ENCODE results near the gene DHRS9.

DNA sequence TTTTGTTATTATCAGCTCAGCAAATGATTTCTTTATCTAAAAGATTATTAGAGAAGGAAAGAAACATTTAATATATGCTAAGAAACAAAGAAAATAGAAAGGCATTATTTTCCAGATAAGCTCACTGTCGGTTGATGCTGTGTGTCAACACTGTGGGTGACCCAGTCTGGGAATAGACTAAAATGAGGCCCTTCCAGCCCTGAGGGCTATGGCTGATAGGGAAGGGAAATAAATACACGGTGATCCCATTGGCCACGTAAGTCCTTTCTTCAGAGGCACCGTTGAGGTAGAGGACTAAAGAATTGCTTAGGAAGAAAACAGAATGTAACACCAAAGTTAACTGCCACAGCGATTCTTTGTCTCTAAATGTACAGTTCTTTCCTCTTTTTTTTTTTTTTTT is 40.0 kb upstream of the DHRS9 start:
- no peak for TF ChIP-seq POLR2A (IDR thresholded peaks at IDR 0.05)
- no peak for TF ChIP-seq EP300 (IDR thresholded peaks at IDR 0.05)
- TF ChIP-seq, protein P1, sequence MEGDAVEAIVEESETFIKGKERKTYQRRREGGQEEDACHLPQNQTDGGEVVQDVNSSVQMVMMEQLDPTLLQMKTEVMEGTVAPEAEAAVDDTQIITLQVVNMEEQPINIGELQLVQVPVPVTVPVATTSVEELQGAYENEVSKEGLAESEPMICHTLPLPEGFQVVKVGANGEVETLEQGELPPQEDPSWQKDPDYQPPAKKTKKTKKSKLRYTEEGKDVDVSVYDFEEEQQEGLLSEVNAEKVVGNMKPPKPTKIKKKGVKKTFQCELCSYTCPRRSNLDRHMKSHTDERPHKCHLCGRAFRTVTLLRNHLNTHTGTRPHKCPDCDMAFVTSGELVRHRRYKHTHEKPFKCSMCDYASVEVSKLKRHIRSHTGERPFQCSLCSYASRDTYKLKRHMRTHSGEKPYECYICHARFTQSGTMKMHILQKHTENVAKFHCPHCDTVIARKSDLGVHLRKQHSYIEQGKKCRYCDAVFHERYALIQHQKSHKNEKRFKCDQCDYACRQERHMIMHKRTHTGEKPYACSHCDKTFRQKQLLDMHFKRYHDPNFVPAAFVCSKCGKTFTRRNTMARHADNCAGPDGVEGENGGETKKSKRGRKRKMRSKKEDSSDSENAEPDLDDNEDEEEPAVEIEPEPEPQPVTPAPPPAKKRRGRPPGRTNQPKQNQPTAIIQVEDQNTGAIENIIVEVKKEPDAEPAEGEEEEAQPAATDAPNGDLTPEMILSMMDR (IDR thresholded peaks at IDR 0.05): no peak
- no peak for TF ChIP-seq POLR2AphosphoS5 (IDR thresholded peaks at IDR 0.05)
